ENCODE data around the gene R3HDM1.

Gene R3HDM1

DNA sequence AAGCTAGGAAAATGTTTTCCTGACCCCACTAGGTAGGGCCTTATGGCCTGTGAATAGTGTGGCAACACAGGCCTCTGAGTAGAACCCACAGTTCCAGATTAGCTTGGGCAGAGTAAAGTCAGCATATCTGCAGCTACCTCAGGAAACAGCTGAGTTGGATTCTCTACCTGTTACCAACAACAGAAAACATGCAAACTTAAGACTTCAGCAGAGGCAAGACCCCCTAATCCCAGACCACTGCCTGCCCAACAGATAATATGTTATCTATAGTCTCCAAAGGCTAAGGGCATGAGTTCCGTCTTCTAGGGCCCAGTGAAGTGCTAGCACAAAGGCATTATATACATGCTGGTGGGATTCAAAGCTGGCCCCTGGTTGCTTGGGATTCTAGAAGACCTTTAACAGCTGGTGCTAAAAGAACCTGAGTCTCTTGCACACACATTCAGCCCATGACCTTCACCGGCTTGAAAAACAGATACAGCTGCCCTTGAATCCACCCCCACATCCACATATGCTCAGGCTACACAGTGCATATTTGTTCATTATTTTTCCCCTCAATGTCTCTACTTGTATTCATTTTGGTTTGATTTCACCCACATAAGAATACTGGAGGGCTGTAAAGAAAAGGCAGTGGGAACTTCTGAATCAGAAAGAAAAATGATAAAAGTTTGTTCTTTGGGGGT is 196.9 kb downstream of the R3HDM1 start:
- DNase-seq, result no peak

DNA sequence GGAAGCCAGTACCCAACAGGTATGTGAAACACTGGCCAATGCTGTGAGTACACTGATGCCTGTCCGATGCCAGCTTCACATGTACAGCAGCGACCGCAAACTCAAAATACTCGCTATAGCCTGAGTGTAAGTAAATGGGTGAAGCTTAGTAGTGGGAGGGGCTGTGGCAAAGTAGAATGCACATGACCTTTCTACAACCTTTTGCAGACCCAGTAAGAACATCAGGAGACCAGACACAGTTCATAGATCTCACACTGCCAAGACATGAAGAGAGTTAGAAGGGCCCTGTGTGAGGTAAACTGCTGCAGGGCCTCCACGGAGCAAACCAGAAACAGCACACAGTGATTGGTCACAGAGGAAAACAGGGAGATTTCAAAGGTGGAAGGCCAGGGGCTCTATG is 201.3 kb downstream of the R3HDM1 start:
- DNase-seq, result no peak

DNA sequence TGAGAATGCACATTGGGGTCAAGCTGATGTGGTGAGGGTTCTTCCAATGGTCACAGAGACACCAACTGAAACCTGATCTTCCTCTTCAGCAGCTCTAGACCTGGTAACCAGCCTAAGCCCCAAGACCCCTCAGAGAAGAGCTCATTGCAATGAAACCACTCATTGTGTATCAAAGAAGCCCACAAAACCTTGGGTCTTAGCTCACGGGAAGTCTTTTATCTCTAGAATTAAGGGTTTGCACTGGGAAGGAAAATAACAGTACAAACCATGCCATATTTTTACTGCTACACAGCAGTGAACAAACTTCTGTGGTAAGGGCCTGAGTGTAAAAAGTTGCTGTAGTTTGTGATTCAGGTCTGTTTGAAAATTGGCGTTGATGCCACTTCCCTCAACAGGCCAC is 201.8 kb downstream of the R3HDM1 start:
- DNase-seq, result no peak

- DNase-seq, result no peak
Measured at GRCh38 chr2:135736546-135736945, 205.3 kb downstream of the R3HDM1 start.

- no peak for DNase-seq
Measured at GRCh38 chr2:135740206-135740605, 208.9 kb downstream of the R3HDM1 start.

DNA sequence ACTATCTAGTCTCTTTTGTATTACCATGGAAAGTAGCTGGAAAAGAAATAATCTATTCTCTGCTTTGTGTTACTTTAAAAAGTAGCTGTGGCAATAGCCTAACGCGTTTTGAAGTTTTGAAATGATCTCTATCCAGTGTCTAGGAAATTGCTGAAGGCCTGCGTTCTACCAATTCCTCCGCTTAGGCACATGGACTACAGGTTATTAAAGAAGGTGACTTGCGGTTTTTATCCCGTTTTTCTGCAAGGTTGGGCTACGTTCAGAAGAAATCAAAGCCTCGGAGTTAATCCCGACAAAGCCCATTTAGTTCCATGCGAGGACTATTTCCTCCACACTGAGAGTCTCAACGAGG is 209.7 kb downstream of the R3HDM1 start:
- no peak for DNase-seq

DNA sequence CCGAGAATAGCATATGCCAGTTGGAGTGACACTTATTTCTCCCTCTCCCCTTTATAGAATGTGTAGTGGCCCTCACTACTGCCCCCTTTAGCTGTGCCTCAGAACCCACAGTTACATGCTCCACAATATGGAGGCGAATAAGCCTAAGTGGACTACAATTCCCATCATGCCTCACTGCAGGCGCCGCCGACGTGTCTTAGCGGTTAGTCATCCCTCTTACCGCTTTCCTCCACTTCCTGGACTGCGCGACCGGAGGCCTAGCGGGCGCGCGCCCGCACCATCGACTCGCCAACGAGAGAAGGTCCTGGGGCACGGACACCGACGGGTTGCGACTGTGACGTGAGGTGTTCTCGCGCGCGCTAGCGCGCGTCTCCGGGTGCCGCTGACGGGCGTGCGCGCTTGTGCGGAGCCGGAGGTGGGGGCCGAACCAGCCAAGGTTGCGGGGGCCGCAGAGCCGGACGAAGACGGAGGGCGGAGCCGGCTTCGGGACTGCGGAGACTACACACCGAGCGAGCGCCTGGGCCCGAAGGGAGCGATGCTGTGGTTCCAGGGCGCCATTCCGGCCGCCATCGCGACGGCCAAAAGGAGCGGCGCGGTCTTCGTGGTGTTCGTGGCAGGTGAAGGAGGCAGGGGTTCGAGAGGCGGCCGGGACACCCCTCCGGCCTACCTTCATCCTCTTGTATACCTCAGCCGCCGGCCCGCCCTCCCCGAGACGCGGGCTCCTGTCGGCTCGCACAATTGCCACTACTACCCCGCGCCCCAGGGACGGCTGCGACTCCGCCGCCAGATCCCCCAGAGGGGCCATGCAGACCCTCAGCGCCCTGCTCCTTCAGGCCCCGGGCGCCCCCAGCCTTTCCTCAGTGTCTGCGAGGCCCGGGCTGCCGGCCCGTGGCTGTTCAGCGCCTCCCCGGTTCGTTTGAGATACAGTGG is 210.4 kb downstream of the R3HDM1 start, which contains the start of gene UBXN4:
TSS of gene UBXN4 (plus strand) at position 461 of the 930 bp plus-strand sequence. CDS start at position 536, 75 bp downstream.
- DNase-seq, result peak; percentile 97

GRCh38 chr2:135742325-135742757 is 211.1 kb downstream of the R3HDM1 start:
- peak; percentile 41 for DNase-seq

DNA sequence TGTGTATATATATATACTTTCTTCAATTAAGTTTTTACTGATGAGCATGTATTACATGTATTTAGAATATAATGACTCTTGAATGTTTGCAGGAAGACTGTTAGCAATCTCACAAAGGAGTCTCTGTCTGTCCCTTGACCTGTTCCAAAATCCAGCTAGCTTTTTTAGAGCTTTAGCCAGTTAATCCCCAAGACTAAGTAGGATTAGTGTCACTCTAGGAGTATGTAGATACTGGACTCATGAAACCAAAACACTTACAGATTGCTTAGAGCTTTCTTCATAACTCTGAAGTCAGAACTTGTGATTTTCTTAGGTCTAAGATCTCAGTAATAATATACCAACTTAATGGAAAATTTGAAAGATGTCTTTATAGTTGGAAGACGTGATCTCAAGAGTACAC is 212.6 kb downstream of the R3HDM1 start:
- no peak for DNase-seq

DNA sequence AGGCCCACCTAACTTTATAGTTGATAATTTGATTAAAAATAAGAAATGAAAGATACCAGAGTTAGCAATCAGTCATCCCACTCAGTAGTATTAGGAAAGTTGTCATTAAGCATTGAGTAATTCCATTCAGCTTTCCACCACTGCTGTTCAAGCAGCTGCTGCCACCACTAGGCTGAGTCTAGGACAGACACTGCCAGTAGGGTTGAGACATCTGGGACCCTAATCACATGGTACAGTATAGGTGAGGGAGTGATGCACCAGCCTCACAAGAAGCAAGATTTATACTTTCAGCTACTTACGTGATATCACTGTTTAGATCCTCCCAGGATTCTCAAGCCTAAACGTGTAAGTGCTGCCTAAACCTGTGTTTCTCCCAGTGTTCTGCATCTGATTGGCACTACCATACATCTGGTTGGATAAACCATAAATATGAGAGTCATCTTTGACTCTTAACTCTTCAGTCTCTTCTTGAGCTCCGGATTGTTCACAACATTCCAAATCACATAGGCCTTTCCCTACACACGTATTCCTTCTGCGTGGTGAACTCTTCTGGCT is 213.6 kb downstream of the R3HDM1 start:
- DNase-seq, result peak; percentile 54

GRCh38 chr2:135745545-135745944 is 214.3 kb downstream of the R3HDM1 start:
- no peak for DNase-seq

DNA sequence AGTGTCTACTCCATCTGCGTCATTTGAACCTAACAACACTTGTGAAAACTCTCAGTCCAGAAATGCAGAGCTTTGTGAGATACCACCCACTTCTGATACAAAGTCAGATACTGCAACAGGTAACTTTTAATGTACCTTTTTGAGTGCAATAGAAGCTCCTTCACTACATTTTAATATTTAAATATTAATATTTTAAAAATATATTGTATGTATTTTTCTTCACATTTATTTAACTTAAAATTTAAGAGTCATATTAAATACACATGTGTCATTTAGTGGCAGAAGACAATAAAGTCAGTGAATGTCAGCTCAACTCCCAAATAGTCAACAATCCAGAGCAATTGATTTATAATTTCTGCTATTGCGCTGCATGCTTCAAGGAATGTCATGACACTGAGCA is 224.3 kb downstream of the R3HDM1 start:
- DNase-seq, result no peak

- no peak for DNase-seq
Measured at GRCh38 chr2:135756692-135757091, 225.4 kb downstream of the R3HDM1 start.

- no peak for DNase-seq
Measured at GRCh38 chr2:135762022-135762421, 230.7 kb downstream of the R3HDM1 start.

DNA sequence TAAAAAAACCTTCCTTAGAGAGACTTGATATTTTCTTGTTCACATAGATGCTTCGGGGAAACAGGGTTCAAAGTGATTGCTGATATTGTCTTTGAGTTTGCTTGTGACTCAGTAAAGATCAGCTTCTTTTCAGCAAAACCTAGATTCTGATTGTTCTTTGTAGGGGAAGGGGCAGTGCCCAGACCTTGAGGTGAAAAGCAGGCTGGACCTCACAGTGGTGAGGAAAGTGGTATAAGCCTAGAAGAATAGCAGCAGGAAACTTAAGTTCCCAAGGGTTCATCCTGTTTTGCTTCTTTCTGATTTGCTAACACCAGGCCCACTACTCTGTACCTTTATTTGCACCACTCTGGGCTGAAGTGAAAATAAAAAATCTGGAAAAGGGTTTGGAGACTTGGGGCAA is 231.2 kb downstream of the R3HDM1 start:
- no peak for DNase-seq

GRCh38 chr2:135768863-135769262 is 237.6 kb downstream of the R3HDM1 start:
- DNase-seq, result no peak

DNA sequence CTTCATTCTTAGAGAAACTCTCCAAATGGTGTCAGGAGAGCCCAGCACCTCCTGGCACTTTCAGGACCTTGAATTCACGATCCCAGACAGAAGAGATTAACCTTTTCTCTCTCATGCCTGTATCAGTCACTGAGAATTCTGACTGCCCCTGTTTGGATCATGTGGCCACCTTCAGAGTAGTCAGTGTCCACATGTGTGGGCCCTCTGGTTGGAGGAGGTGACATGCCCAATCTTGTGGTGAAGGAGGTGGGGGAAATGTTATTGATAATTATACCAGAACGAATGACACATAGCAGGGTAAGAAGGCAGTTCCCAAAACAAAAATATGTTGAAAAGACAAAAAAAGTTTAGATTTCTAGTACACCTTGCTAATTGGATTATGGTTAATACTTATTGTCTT is 242.0 kb downstream of the R3HDM1 start:
- no peak for DNase-seq

DNA sequence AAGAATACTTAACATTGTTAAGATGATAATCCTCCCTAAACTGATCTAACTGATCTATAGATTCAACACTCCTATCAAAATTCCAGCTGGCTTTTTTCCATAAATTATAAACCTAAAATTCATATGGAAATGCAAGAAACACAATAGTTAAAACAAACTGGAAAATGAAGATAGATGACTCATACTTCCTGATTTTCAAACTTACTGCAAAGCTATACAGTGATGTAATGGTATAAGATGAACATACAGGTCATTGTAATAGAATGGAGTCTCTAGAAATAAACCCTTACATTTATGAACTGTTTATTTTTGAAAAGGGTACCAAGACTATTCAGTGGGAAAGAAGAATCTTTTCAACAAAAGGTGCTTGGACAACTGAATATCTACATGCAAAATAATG is 242.6 kb downstream of the R3HDM1 start:
- no peak for DNase-seq
